Activated T-cell treated with anti-CD3 and anti-CD28 coated beads, Interleukin-2, amount 50 U/mL, for 48 hours (primary cell): ENCODE results near the gene GET4.
"Not testable (repeated sequence)": the region's sequence is repeated elsewhere in the genome, so short reads cannot be mapped to it uniquely, and the experiment has no call there.

ENCODE experiments used
- DNase-seq, 2 experiments: peaks; one replicate each; pipeline ENCODE4 v3.0.0-alpha.2; 2020

The GET4 gene

DNA sequence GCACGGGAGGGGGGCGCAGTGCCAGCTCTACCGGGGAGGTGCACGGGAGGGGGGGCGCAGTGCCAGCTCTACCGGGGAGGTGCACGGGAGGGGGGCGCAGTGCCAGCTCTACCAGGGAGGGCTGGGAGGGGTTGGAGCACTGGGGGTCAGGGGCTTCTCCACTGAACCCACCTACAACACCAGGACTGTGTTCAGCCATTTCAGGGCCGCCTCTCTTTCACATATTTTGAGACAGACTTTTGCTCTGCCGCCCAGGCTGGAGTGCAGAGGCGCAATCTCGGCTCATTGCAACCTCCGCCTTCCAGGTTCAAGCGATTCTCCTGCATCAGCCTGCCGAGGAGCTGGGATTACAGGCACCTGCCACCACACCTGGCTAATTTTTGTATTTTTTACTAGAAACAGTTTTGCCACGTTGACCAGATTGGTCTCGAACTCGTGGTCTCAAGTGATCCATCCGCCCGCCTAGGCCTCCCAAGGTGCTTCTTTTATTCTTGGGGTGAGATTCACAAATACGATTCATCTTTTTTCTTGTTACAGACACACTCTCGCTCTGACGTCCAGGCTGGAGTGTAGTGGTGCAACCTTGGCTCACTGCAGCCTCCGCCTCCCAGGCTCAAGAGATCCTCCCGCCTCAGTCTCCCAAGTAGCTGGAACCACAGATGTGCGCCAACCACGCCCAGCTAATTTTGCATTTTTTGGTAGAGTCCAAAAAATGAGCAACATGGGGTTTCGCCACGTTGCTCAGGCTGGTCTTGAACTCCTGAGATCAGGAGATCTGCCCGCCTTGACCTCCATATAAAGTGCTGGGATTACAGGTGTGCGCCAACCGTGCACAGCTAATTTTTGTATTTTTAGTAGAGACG lies 41.1 kb downstream of the GET4 start:
- no peak for DNase-seq

DNA sequence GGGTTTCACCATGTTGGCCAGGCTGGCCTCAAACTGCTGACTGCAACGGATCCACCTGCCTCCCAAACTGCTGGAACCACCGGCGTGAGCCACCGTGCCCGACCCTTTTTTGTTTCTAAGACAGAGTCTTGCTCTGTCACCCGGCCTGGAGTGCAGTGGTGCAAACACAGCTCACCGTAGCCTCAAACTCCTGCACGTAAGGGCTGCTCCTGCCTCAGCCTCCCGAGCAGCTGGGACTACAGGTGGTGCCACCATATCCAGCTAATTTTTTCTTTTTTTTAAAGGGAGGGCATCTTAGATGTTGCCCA lies 41.7 kb downstream of the GET4 start:
- DNase-seq: no peak

DNA sequence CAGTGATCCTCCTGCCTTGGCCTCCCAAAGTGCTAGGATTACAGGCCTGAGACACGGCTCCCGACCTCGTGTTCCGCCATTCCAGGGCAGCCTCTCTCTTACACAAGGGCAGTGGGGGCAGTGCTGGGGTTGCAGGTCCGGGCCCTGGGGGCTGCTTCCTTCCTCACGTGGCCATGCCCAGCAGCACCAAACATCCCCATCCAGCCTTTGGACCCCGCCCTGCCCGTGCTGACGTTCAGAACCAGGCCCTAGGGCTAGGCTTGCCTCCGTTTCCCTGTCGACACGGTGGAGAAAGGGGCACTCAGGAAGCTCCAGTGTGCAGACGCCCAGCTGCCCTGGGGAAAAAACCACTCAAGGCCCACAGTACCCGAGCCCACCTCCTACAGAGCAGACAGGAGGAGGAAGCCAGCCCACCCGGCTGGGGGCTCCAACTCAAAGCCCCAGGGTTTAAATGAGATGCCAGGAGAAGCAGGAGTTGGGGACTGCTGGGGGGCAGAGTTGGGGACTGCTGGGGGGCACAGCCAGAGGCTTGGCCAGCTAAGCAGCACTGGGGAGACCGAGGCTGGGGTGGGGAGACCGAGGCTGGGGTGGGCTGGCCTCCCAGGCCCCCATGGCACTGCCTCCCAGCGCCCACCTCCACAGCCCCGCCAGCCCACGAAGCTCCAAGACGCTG lies 42.2 kb downstream of the GET4 start:
- peak in 1 of 2 experiments; percentile 15 for DNase-seq

DNA sequence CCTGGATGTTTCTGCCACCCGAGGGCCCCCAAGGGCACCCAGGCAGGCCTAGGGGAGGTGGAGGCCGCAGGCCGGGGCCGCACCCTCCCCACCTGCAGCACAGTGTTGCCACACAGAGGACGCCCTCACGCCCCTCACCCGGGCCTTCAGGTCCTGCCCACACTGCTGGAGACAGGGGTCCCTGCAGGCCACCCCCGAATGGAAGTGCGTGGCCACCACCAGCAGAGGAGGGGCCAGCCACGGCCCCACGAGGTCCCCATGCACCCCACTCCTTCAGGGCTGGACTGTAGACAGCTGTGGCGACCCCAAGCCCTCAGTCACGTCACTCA lies 42.7 kb downstream of the GET4 start:
- peak; percentile 16 to 17 for DNase-seq

DNA sequence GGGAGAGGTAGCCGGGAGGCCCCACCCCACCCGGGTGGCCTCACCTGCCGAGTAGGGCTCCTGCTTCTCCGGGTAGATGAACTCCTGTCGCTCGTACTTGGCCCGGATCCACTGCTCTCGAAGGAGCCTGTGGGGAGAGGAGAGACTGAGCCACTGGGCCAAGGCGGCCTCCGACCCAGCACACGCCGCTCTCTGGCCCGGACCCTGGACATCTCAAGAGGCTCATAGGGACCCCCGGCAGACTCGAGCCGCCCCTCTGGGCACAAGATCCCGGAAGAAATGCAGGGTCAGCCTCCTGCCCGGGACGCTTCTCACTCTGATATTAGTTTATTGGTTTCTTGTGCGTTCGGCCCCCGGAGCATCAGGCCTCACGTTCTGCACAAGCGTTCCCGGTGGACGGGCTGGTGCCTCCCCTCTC lies 43.6 kb downstream of the GET4 start:
- DNase-seq: peak in 1 of 2 experiments; percentile 17

DNA sequence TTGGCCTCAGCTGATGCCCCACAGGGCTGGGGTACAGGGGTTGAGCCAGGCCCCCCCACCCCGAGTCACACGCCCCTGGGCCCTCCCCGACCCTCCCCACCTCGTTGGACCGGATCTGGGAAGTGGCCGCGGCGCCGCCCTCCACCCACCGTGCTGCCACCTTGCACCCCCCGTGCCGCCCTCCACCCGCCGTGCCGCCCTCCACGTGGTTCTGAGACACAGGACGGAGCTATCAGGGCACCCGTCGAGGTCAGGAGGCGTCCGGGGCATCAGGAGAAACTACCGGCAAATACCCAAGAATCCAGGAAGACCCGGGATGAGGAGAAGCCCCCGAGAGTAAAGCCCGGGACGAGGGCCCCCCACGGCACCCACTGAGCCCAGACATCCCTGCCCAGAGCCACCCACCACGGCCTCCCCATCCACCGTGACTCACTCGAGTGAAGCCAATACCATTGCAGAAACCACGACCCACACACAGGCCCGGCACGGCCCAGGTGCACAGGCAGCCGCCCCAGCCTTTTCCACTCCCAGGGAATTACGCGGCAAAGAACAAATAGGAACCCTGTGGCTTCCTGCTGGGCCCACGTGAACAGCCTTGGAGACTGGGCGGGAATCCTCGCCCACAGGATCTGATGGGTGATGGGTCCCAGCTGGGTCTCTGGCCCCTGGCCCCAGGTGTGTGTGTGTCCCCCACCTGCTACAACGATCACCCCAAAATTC lies 44.2 kb downstream of the GET4 start:
- peak; percentile 63 to 67 for DNase-seq

DNA sequence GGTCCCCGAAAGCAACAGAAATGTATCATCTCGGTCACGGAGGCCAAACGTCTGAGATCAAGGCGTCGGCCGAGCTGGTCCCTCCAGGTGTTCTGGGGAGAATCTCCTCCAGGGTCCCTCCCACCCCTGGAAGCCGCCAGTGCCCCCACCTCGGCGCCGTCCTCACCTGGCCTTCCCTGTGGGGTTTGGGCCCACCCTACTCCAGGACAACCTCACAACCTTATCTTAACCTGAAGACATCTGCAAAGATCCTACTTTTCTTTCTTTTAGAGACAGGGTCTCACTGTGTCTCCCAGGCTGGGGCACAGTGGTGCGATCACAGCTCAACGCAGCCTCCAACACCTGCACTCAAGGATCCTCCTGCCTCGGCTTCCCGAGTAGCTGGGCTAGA lies 44.7 kb downstream of the GET4 start:
- peak in 1 of 2 experiments; percentile 28 for DNase-seq

DNA sequence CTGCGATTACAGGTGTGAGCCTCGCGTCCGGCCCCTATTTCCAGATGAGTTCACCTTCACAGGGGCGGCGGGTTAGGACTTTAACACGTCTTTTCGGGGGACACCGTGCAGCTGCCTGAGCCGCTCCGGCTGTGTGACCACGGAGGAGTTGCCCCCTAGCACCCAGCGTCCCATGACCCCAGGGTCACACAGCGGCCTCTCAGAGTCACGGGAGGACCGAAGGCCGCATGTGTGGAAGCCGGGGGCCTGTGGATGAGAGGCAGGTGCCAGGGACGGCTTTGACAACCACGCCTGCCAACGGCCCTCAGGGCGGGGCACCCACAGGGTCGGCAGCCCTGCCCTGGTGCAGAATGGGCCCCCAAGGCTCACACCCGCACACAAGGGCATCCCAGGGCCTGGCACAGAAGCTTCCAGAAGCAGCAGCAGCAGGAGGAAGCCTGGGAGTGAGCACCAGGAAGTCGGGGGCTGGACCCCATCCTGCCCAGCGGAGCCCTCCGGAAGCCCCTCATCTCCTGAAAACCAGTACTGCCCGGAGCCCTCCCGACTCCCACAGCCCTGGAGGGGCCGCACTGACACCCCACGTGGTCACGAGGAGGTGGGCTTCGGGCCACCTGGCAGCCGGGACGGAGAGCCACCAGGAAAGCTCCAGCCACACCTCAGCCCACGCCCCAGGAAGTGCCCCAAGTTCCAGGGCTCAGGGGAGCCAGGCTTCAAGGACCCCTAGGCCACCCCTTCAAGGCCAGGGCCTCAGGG lies 45.4 kb downstream of the GET4 start:
- peak in 1 of 2 experiments; percentile 37 for DNase-seq

DNA sequence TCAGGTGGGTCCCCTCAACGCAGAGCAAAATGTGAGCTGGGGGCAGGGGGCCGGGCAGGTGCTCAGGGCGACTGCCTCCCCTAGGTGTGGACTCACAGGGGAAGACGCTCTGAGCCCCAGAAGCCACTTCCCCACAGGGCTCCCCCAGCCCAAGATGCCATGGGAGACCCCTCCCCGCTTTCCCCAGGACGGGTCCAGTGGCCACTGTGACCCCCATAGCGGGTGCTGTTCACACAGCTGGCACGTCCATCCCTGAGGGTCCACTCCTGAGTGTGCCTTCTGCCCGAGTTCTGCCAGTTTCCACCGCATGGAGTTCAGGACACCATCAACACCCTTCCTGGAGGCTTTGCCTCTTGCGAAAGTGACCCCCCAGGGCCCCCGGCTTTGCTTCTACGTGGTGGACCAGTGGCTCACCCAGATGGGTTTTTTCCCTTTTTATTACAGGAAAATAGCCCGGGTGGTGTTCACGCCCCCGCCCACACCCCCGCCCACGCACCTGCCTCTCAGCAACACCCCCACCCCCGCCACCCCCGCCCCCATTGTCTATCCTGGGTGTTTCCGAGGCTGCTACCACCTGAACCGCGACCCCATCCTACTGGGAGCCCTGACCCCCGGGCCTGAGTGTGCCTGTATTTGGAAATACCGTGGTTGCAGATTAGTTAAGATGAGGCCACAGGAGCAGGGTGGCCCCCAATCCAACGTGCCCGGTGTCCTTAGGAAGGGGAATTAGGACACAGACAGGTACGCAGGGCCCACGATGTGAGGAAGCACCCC lies 46.2 kb downstream of the GET4 start:
- peak; percentile 66 to 70 for DNase-seq

DNA sequence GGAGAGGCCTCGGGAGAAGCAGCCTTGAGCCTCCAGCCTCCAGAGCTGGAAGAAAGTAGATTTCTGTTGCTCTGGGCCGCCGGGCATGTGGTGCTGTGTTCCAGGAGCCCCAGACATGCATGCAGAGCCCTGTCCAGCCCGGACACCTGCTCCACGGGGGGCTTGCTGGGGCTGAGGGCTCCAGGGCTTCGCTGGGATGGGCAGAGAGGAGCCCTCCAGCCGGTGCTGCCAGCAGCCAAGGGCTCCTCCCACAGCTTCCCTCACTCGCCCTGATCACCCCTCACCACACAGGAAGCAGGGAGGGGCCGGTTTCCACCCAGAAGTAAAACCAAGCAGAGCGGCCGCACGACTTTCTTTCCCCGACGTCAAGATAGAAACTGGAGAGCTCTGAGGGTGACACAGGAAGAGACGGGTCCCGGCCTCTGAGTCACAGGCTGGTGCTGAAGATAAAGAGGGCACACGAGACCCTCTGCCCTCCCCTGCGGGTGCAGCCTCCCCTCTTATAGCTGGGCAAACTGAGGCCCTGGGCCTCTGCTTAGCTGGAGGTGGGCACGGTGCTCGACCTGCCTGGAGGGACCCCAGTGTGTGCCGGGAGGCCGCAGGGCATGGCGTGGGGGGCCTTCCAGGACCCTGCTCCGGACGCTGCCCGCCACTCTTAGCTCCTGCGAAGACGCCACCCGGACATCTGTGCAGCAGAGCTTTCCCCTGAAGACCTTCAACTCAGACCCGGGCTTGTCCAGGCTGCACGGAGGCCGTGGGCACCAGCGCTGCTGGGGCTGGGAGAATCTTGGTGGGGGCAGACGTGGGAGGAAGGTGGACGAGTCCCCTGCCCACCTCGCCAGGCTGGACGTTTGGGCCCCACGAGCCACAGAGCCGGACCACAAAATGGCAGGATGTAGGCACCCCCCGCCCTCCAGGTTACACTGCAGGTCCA lies 47.0 kb downstream of the GET4 start:
- peak; percentile 95 to 96 for DNase-seq

DNA sequence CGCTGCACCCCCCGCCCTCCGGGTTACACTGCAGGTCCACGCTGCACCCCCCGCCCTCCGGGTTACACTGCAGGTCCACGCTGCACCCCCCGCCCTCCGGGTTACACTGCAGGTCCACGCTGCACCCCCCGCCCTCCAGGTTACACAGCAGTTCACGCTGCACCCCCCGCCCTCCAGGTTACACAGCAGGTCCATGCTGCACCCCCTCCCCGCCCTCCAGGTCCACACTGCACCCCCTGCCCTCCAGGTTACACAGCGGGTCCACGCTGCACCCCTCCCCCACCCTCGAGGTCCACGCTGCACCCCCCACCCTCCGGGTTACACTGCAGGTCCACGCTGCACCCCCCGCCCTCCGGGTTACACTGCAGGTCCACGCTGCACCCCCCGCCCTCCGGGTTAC lies 47.7 kb downstream of the GET4 start:
- not testable (repeated sequence) for DNase-seq

DNA sequence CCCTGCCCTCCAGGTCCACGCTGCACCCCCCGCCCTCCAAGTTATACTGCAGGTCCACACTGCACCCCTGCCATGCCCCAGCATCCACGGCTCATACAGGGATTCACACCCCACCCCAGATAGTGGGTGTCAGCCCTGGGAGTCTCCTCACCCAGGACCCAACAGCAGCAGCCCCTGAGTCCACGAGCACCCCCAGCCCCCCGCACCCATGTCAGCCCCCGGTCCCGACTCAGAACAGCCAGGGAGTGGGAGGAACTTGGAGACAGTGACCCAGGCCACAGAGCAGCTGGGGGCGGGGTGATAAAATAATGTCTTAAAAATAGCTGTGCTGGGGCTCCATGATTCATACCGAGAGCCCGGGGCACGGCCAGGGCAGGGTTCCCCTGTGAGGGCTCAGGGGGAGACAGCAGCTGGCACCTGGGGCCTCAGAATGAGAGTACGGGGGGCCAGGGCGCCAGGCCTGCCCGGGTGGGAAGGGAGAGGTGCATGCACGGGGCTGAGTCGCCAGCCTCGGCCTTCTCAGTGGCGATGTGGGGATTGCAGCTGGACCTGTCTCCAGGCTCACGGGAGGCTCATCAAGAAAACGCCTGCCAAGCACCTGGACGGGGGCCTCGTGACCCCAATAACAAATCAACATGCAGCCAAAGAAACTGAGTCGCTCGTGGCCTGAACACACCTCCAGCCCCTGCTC lies 48.3 kb downstream of the GET4 start:
- peak; percentile 87 to 88 for DNase-seq

DNA sequence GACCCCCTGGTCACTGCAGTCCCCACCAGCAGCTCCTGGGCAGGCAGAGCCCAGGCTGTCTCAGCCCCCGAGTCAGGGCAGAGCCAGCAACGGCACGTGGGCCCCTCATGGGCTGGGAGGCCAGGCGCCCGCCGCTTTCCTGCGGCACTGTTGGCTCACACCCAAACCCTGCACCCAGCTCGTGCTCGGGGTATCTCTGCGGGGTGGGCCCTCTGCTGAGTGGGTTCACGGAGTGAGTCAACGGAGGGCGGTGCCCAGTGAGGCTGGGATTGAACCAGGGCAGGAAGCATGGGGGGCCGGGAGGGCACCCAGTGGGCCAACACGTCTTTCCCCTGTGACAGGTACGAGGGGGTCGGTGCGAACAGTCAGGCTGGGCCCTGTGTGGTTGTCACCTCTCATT lies 49.2 kb downstream of the GET4 start:
- DNase-seq: peak; percentile 80 to 83

DNA sequence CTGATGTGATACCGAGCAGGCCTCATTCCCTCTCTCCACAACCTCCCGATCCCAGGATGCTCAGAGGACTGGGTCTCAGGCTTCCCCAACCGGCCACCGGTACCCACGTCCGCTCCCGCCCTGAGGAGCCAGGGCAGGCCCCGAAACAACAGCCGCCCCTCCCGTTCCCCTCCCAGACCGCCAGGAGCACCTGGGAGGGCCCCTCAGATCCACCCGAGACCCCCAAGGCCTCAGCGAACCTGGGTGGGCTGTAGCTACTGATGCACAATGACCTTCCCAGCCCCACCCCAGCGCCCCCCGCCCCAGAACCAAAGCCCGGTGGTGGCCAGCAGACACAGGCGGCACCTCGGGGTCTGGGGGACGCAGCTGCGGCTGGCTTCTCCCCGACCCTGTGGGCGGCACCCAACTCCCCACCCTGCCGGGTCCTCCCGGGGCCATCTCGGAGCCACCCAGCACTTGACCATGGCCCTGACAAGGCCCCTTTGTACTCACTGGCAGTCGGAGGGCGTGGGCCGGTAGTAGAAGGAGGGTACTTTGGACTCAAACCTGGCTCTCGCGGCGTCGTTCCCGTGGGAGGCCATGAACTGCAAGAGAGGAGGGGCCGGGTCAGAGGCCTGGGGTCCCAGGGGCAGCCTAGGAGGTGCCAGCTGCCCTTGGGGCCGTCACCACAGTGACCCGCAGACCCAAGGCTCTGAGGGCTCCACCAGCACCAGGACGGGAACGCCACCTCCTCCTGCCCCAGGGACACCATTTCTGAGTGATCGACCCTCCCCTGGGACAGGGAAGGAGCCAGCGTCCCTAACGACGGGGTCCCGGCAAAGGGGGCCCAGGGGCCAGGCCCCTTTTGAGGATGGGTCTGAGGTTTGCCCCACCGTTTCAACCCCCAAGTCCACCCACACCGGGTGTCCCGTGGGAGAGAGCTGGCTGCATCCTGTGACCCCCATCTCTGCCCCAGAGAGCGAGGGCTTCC lies 50.0 kb downstream of the GET4 start:
- peak; percentile 20 to 21 for DNase-seq

DNA sequence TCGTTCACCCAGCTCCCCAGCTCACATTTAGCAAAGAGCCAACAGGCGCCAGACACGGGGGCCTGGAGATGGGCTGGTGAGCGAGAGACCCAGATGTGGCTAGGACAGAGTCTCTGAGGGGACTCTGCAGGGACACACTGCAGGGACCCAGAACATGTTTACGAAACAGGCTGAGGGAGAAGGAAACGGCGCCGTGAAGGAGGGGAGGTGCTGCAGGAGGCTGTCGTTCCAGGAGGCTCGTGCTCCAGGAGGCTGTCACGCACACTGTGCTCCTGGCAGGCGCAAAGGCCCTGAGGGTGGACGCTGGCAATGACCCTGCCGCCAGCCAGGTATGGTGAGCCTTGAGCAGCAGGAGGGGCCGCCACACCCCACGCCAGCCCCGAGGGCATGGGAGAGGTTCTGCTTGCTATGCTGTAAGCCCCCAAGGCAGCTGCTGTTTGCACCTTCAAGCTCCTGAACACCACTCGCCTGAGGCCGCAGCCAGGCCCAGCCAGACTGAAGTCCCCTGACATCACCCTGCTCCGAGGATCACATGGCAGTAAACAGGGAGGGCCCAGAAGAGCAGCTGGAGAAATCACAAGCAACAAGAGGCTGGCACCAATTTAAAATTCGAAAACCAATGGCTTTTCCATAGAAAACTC lies 50.8 kb downstream of the GET4 start:
- peak in 1 of 2 experiments; percentile 19 for DNase-seq

DNA sequence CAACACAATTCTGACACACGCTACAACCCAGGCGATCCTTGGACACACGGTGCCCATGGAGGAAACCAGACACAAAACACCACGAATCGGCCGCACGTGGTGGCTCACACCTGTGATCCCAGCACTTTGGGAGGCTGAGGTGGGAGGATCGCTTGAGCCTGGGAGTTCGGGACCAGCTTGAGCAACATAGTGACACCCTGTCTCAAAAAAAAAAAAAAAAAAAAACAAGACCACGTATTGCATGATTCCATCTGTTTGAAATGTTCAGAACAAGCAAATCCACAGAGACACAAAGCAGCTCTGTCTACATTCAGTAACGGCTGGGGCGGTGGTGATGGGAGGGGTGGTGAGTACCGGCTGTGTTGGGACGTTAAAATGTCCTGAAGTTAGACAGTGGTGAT lies 53.0 kb downstream of the GET4 start:
- peak in 1 of 2 experiments; percentile 23 for DNase-seq

DNA sequence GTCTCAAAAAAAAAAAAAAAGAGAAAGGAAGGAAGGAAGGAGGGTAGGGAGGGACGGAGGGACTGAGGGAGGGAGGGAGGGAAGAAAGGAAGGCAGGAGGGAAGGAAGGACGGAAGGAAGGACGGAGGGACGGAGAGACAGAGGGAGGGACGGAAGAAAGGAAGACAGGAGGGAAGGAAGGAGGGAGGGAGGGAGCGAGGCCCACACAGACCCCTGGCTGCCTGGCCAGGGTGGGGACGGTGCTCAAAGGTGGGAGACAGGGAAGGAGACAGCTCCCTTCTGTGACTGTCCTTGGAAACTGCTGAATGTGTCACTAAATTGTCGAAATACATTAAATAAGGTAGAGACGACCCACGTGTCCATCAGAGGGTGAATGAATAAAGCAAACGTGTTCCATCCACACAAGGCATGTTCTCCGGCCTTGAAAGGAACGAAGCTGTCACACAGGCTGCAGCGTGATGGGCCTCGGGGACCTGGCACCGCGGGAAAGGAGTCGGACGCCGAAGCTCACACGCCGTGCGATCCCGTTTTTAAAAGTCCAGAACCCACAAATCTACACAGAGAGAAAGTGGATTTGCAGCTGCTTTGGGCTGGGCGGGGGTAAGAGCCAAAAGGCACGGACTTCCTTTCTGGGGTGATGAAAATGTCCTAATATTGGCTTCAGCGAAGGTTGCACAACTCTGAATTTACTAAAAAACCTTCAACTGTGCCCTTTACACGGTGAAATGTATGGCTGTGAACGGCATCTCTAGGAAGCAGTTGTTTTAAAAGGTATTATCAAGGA lies 54.8 kb downstream of the GET4 start:
- no peak for DNase-seq
